Measurements from ENCODE around the gene RSPH1. TPM values are rescaled to one million over a fixed set of nuclear protein-coding genes. Genes with fewer than 3 reads are reported as not detected.

The RSPH1 gene
- not detected in 2 replicates for total RNA-seq (2012; rRNA removed)
- polyA plus RNA-seq (2012; rRNA removed) = not detected in 2 replicates
- not detected in 2 replicates for polyA plus RNA-seq (2012; cell fraction: cytosol; rRNA removed)
- 0.03 TPM in 1 of 2 replicates, not detected in the other for polyA plus RNA-seq (2012; cell fraction: nucleus; rRNA removed; ENCODE audit: low replicate concordance)
- Bru-seq, nascent RNA = not detected
- percentile 6 among the genes with signal in this experiment for BruChase-seq, experiment 1, labeled RNA remaining after a 6-hour chase
- percentile 11 among the genes with signal in this experiment for BruChase-seq, experiment 2, labeled RNA remaining after a 2-hour chase
- long read RNA-seq = 0 reads

GRCh38 chr21:42496120-42496838, at the start of gene RSPH1:
Gene RSPH1 (minus strand): TSS chr21:42496224. CDS start chr21:42496186, 38 bp downstream.
- intact Hi-C loops (cut with micrococcal nuclease) (no loop called here), in situ Hi-C loops (cut with MboI; ENCODE audit: low sequenced_read_pairs) (no loop called here), dilution Hi-C loops (cut with HindIII; ENCODE audit: low sequenced_read_pairs, unreplicated experiment) (no loop called here)
- Histone ChIP-seq H2AK9ac (replicated peaks; ENCODE audit: low read depth, low read length, poor library complexity) (peak within 1 kb of the TSS; percentile 10), H3K56ac (ENCODE audit: extremely low read depth, insufficient read depth, low read length) (0 out of 2 replicates have a peak within 1 kb of the TSS, but pooled peaks have one; percentile 10), H2AFZ (replicated peaks; ENCODE audit: low read length, poor library complexity) (peak within 1 kb of the TSS; percentile 98), H3K18ac (ENCODE audit: low read depth, low read length) (no peak within 1 kb of the TSS), H3K4me3 (ENCODE audit: insufficient read depth, low read depth, low read length) (peak within 1 kb of the TSS; percentile 52), H3K9me1 (ENCODE audit: insufficient read depth, low read length) (0 out of 2 replicates have a peak, but pooled peaks cover 4% of the 10 kb centered on the region), H3K4ac (ENCODE audit: low read depth, low read length) (no peak within 1 kb of the TSS), H2BK5ac (ENCODE audit: low read depth, low read length, poor library complexity, severe bottlenecking) (no peak within 1 kb of the TSS), H4K8ac (ENCODE audit: low read depth in 2 of 2, low read length in 2 of 2) (peak within 1 kb of the TSS; percentile 9 to 29; a peak in 2 of 4 replicates), H4K5ac (ENCODE audit: low read depth, low read length) (no peak within 1 kb of the TSS), H3K27ac (ENCODE audit: insufficient read depth, low read length) (no peak within 1 kb of the TSS), H2AK5ac (ENCODE audit: low read depth, low read length) (no peak within 1 kb of the TSS), H4K20me1 (ENCODE audit: insufficient read depth, low read length) (no peaks in the 10 kb centered on the region), H3K79me1 (ENCODE audit: low read depth in 1 of 2, low read length in 2 of 2) (no peaks in the 10 kb centered on the region), H3K4me2 (ENCODE audit: low read depth, low read length) (peak within 1 kb of the TSS; percentile 71), H4K91ac (ENCODE audit: insufficient read depth, low read depth, low read length) (no peak within 1 kb of the TSS; the same call in 1 of the 2 replicates), H3K9me3 (ENCODE audit: control insufficient read depth, insufficient read depth, low read length) (no peaks in the 10 kb centered on the region), H3K27me3 (ENCODE audit: control insufficient read depth, insufficient read depth, low read length) (peaks cover 5% of the 10 kb centered on the region; the same call in 1 of the 2 replicates), H3K36me3 (ENCODE audit: control insufficient read depth, insufficient read depth, low read length) (no peaks in the 10 kb centered on the region), H2BK15ac (ENCODE audit: low read depth, low read length) (no peak within 1 kb of the TSS), H3K14ac (replicated peaks; ENCODE audit: low read depth, low read length) (no peak within 1 kb of the TSS), H3K4me1 (ENCODE audit: control insufficient read depth, insufficient read depth, low read length) (no peaks in the 10 kb centered on the region), H3K9ac (ENCODE audit: low read depth, low read length) (peak within 1 kb of the TSS; percentile 6; the same call in 1 of the 2 replicates), H2BK120ac (ENCODE audit: low read depth, low read length) (no peak within 1 kb of the TSS), H3K23ac (ENCODE audit: low read depth, low read length) (no peak within 1 kb of the TSS), H2BK20ac (ENCODE audit: low read depth, low read length) (no peak within 1 kb of the TSS)
- no TSS peak for BruUV-seq (replicated peaks)
- 0% methylated on average over 13 of the region's 58 CpGs; no CpG with 5 or more reads in 1 of the 2 experiments for WGBS, 2 experiments (ENCODE audit: extremely low coverage in 2 of 2, insufficient read length in 1 of 2)
- TF ChIP-seq NFE2L2 (IDR thresholded peaks at IDR 0.05; ENCODE audit: low read depth, low read length) (no peak), CHD1 (IDR thresholded peaks at IDR 0.05; ENCODE audit: low read depth, low read length) (no peak), MAZ (IDR thresholded peaks at IDR 0.05; ENCODE audit: borderline replicate concordance, low read depth, low read length) (peak; percentile 77; the same call in 1 of the 2 replicates), SMC3 (IDR thresholded peaks at IDR 0.05; ENCODE audit: low read depth, low read length) (no peak), RAD21 (IDR thresholded peaks at IDR 0.05; ENCODE audit: low read length) (no peak), USF2 (IDR thresholded peaks at IDR 0.05; ENCODE audit: low read depth, low read length) (no peak), MXI1 (IDR thresholded peaks at IDR 0.05; ENCODE audit: borderline replicate concordance, low read depth, low read length) (peak; percentile 68), CEBPB (IDR thresholded peaks at IDR 0.05; ENCODE audit: low read depth, low read length) (no peak), RFX5 (IDR thresholded peaks at IDR 0.05; ENCODE audit: low read depth, low read length) (peak; percentile 67)
- ChIA-PET POLR2A (ENCODE audit: unreplicated experiment) (no interaction called here), CTCF (interaction anchor here (0.5 kb wide), 1 partner anchor 320 kb away, joined by 4 read pairs; no protein-coding TSS in a partner anchor)
- ATAC-seq (ENCODE audit: low read depth) = peak; percentile 100
- DNase-seq = peak; percentile 95

All from IMR-90 (cell line).